NT2/D1 (cell line): ENCODE measurements around the gene ELN.

ENCODE experiments used
- DNase-seq: peaks from one replicate; pipeline ENCODE4 v3.0.0-alpha.2; 2011; ENCODE audit warnings: low read depth, low spot score
- H3K27me3 ChIP-seq: 2 replicates; pipeline ENCODE4 v1.6.0; 2011; ENCODE audit warnings: mild to moderate bottlenecking; ENCODE audit not compliant: insufficient read length, insufficient read depth
- H3K36me3 ChIP-seq: 2 replicates; pipeline ENCODE4 v1.6.1; 2011; ENCODE audit warnings: mild to moderate bottlenecking, low read length, mixed read lengths; ENCODE audit not compliant: insufficient read depth, insufficient read length
- H3K4me1 ChIP-seq: 2 replicates; pipeline ENCODE4 v1.5.1; 2011; ENCODE audit not compliant: insufficient read depth, insufficient read length
- H3K4me3 ChIP-seq: 2 replicates; pipeline ENCODE4 v1.5.1; 2011; ENCODE audit warnings: low read depth; ENCODE audit not compliant: insufficient read length
- H3K9ac ChIP-seq: 2 replicates; pipeline ENCODE4 v1.6.0; 2011; ENCODE audit warnings: low read depth; ENCODE audit not compliant: insufficient read length
- H3K9me3 ChIP-seq: 2 replicates; pipeline ENCODE4 v1.5.1; 2011; ENCODE audit warnings: mild to moderate bottlenecking, low read length; ENCODE audit not compliant: insufficient read depth
- SUZ12 ChIP-seq: IDR thresholded peaks from 2 replicates; pipeline ENCODE4 v1.6.1; 2011; ENCODE audit not compliant: insufficient read length, insufficient read depth; ENCODE audit errors: extremely low read depth
- YY1 ChIP-seq: IDR thresholded peaks from 2 replicates; pipeline ENCODE4 v1.6.1; 2011; ENCODE audit not compliant: insufficient read length, insufficient read depth
- ZNF274 ChIP-seq: IDR thresholded peaks from 2 replicates; pipeline ENCODE4 v1.6.1; 2011; ENCODE audit warnings: mild to moderate bottlenecking, low read depth, low read length

The ELN gene

DNA sequence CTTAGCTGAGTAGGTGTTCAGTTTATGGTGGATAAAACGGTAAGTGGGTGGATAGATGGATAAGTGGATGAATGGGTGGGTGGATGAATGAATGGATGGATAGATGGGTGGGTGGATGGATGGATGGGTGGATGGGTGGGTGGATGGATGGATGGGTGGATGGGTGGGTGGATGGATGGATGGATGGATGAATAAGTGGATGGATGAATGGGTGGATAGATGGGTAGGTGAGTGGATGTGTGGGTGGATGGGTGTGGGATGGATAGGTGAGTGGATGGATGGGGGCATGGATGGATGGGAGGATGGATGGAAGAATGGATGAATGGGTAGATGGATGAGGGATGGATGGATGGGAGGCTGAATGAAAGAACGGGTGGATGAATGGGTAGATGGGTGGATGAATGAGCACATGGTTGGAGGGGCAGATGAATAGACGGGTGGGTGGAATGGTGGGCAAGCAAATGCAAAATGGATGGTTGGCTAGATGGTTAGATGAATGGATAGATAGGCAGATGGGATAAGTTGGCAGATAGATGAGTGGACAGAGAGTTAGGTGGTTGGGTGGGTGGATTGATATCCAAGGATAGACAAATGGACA, 25.7 kb downstream of the ELN start:
- DNase-seq = no peak
- no peak overlapping the region for H3K9ac ChIP-seq
- no peak overlapping the region for H3K4me3 ChIP-seq
- TF ChIP-seq SUZ12 (no peak), ZNF274 (no peak)
- H3K9me3 ChIP-seq = no peaks in the 10 kb centered on the region
- peaks cover 9% of the 10 kb centered on the region for H3K27me3 ChIP-seq
- H3K36me3 ChIP-seq = no peaks in the 10 kb centered on the region
- H3K4me1 ChIP-seq = peaks cover 4% of the 10 kb centered on the region

DNA sequence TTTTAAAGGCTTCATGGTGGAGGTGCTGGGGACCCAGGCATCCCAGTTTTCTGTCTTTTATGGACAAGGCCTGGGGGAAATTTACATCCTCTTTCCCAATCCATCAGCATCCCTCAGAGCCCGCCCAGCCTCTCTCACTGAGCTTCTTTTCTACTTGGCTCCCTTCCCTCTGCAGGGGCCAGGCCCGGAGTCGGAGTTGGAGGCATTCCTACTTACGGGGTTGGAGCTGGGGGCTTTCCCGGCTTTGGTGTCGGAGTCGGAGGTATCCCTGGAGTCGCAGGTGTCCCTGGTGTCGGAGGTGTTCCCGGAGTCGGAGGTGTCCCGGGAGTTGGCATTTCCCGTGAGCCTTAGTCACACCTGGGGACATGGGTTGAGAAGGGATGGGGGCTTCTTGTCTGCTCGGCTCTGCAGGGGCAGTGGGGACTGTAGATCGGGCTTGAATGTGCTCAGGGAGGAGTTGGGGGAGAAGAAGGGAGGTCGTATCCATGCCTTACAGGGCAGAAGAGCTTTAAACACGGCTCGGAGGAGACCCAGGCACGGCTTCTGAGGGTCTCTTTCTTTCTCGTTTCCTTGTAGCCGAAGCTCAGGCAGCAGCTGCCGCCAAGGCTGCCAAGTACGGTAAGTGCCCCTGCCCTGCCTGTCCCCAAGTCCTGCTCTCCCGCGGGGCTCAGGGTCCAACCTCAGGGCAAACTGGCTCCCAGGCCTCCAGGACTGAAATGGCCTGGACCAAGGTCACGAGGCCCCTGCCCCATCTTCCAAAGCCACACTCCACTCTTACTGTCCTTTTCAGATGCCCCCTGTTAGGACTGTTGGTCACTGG, 28.3 kb downstream of the ELN start:
- H3K27me3 ChIP-seq = peaks cover 9% of the 10 kb centered on the region
- no peak for TF ChIP-seq ZNF274
- no peak for TF ChIP-seq SUZ12
- TF ChIP-seq YY1 = no peak

DNA sequence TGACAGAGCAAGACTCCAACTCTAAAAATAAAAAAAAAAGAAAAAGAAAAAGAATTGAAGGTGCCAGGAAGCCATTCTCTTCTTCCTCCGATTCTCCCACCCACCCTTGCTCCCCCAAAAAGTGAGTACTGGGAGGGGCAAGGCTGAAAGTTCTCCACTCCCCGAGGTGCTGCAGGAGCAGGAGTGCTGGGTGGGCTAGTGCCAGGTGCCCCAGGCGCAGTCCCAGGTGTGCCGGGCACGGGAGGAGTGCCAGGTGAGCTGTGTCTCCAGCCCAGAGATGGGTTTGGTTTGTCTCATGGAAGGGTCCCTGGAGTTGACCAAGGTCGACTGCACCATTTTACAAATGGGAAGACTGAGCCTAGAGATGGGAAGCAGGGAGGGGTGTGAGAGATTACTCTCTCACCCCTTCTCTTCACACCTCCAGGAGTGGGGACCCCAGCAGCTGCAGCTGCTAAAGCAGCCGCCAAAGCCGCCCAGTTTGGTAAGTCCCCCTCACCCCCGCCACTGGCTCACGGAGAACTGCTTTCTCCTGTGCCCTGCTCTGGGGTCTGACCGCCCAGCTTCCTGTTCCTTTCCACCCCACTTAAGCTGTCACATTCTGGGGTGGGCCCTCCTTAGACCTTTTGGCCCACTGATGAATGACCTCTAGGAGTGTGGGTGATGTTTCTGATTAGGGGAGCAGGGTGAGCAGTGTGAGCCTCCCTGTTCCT, 29.4 kb downstream of the ELN start:
- H3K27me3 ChIP-seq = peaks cover 9% of the 10 kb centered on the region
- no peaks in the 10 kb centered on the region for H3K9me3 ChIP-seq
- peaks cover 3% of the 10 kb centered on the region for H3K4me1 ChIP-seq
- H3K9ac ChIP-seq = no peak overlapping the region
- DNase-seq = no peak
- no peak for TF ChIP-seq ZNF274
- TF ChIP-seq SUZ12 = no peak
- TF ChIP-seq YY1 = no peak
- no peaks in the 10 kb centered on the region for H3K36me3 ChIP-seq
- H3K4me3 ChIP-seq = no peak overlapping the region

More for the DNA sequence above, 28.3 kb downstream of the ELN start:
- no peaks in the 10 kb centered on the region for H3K36me3 ChIP-seq
- H3K4me1 ChIP-seq = peaks cover 3% of the 10 kb centered on the region
- H3K4me3 ChIP-seq = no peak overlapping the region
- no peaks in the 10 kb centered on the region for H3K9me3 ChIP-seq
- DNase-seq = no peak
- no peak overlapping the region for H3K9ac ChIP-seq

DNA sequence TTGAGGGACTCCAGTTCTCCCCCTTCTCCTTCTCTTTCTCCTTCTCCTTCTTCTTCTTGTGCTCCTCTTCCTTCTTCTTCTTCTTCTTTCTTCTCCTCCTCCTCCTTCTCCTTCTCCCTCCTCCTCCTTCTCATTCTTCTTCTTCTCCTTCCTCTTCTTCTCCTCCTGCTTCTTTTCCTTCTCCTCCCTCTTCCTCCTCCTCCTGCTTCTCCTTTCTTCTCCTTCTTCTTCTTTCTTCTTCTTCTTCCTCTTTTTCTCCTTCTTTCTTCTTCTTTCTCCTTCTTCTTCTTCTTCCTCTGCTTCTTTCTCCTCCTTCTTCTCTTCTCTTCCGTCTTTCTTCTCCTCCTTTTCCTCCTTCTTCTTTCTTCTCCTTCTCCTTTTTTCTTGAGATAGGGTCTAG, 30.0 kb downstream of the ELN start:
- Histone ChIP-seq H3K4me1 (peaks cover 3% of the 10 kb centered on the region), H3K36me3 (no peaks in the 10 kb centered on the region), H3K4me3 (no peak overlapping the region), H3K9ac (no peak overlapping the region), H3K27me3 (peaks cover 9% of the 10 kb centered on the region), H3K9me3 (no peaks in the 10 kb centered on the region)
- no peak for DNase-seq
- TF ChIP-seq SUZ12 (no peak), YY1 (no peak), ZNF274 (no peak)

DNA sequence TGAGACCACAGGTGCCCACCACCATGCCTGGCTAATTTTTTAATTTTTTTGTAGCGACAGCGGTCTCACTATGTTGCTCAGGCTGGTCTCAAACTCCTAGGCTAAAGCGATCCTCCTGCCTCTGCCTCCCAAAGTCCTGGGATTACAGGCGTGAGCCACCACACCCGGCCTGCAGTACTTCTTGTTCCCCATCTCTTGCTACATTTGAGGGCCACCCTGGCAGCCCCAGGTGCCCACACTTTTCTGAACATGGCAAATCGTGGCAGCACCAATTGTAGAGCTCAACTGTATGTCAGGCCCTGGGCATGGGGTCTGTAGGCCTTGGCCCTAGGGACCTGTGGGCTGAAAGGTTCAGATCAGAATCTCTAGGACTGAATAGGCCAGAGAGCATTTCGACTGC, 30.5 kb downstream of the ELN start:
- no peaks in the 10 kb centered on the region for H3K36me3 ChIP-seq
- no peaks in the 10 kb centered on the region for H3K9me3 ChIP-seq
- peaks cover 6% of the 10 kb centered on the region for H3K4me1 ChIP-seq
- TF ChIP-seq YY1 (no peak), SUZ12 (no peak), ZNF274 (no peak)
- no peak for DNase-seq
- H3K27me3 ChIP-seq = peaks cover 9% of the 10 kb centered on the region
- H3K9ac ChIP-seq = no peak overlapping the region
- no peak overlapping the region for H3K4me3 ChIP-seq

DNA sequence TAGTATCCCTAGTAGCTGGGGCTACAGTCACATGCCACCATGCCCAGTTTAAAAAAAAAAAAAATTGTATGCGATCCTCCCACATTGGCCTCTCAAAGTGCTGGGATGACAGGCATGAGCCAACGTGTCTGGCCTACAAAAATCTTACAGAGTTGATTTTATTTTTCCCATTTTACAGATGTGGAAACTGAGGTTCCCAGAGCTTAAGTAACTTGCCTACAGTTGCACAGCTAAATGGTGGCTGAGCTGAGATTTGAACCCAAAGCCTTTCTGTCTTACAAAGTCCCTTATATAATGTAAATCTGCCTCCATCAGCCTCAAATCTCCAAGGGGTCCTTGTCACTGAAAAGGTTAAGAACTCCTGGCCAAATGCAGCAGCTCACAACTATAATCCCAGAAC, 31.1 kb downstream of the ELN start:
- Histone ChIP-seq H3K27me3 (peaks cover 9% of the 10 kb centered on the region), H3K9ac (no peak overlapping the region), H3K36me3 (no peaks in the 10 kb centered on the region), H3K4me3 (no peak overlapping the region), H3K4me1 (peaks cover 6% of the 10 kb centered on the region), H3K9me3 (no peaks in the 10 kb centered on the region)
- TF ChIP-seq ZNF274 (no peak), YY1 (no peak), SUZ12 (no peak)
- DNase-seq = no peak
